ENCODE data around the gene NFRKB.

GRCh38 chr11:129944696-129945095 is 49.3 kb upstream of the NFRKB start:
- TF ChIP-seq POLR2AphosphoS5 (IDR thresholded peaks at IDR 0.05): no peak
- TF ChIP-seq CTCF (IDR thresholded peaks at IDR 0.05): no peak
- no peak for TF ChIP-seq EP300 (IDR thresholded peaks at IDR 0.05)
- no peak for TF ChIP-seq POLR2A (IDR thresholded peaks at IDR 0.05)
